K562 (cell line): ENCODE results near the gene RPS6KA2.
"Not testable (repeated sequence)": the region's sequence is repeated elsewhere in the genome, so short reads cannot be mapped to it uniquely, and the experiment has no call there.

Source experiments
- BRF1 ChIP-seq: IDR thresholded peaks from 3 replicates; pipeline ENCODE4 v1.6.1; 2011; ENCODE audit warnings: borderline replicate concordance, mild to moderate bottlenecking; ENCODE audit not compliant: insufficient read length; ENCODE audit errors: extremely low read depth
- CEBPB ChIP-seq: fragments of 450-650 bp; IDR thresholded peaks from 2 replicates; pipeline ENCODE4 v1.6.1; 2016; ENCODE audit warnings: missing genetic modification characterization, missing compliant biosample characterization
- CHD4 ChIP-seq: fragments of 200-600 bp; sonication (generic); IDR thresholded peaks from 3 replicates; pipeline ENCODE4 v1.6.1; 2012; ENCODE audit warnings: low read depth, mild to moderate bottlenecking, mixed read lengths, low read length, inconsistent platforms; ENCODE audit not compliant: insufficient read depth, insufficient replicate concordance, poor library complexity, severe bottlenecking
- FOXJ3 ChIP-seq: sonication (generic); formaldehyde crosslinking; IDR thresholded peaks from 2 replicates; pipeline ENCODE4 v1.4.0; 2020; ENCODE audit warnings: mild to moderate bottlenecking, missing genetic modification reagents
- GABPA ChIP-seq: fragments of 200-800 bp; sonication (Bioruptor generic); conservative IDR thresholded peaks from 2 replicates; pipeline ENCODE4 v1.6.1; 2016; ENCODE audit warnings: low read depth, missing genetic modification characterization, missing compliant biosample characterization
- KAT7 ChIP-seq: sonication (generic); formaldehyde crosslinking; IDR thresholded peaks from 2 replicates; pipeline ENCODE4 v1.8.0; 2022; ENCODE audit warnings: missing genetic modification reagents, mild to moderate bottlenecking, borderline replicate concordance
- SIN3A ChIP-seq, 2 experiments: fragments of 150-350 bp in 1 of 2; IDR thresholded peaks; 2 replicates each; pipeline ENCODE4 v1.6.1; 2011 to 2016; ENCODE audit warnings: borderline replicate concordance in 2 of 2, low read depth in 2 of 2, low read length in 2 of 2, mild to moderate bottlenecking in 2 of 2, moderate library complexity in 2 of 2; ENCODE audit not compliant: control insufficient read depth in 1 of 2
- SMC3 ChIP-seq: conservative IDR thresholded peaks from 2 replicates; pipeline ENCODE4 v1.6.1; 2011; ENCODE audit warnings: low read depth, low read length, improper control_type of control experiment; ENCODE audit not compliant: insufficient read depth
- SRSF3 ChIP-seq: fragments of 200-400 bp; formaldehyde crosslinking; IDR thresholded peaks from 2 replicates; pipeline ENCODE4 v1.6.1; 2016; ENCODE audit warnings: mild to moderate bottlenecking, low read length, moderate library complexity; ENCODE audit not compliant: insufficient read depth
- ZNF274 ChIP-seq: IDR thresholded peaks from 2 replicates; pipeline ENCODE4 v1.6.1; 2011; ENCODE audit warnings: low read depth, mild to moderate bottlenecking, low read length, moderate library complexity, borderline replicate concordance
- TF ChIP-seq, protein P1 (sequence below): sonication (generic); formaldehyde crosslinking; IDR thresholded peaks from 2 replicates; pipeline ENCODE4 v1.8.1; 2023; ENCODE audit warnings: missing genetic modification reagents, mild to moderate bottlenecking, borderline replicate concordance
- TF ChIP-seq, protein P2 (sequence below): sonication (generic); formaldehyde crosslinking; IDR thresholded peaks from 2 replicates; pipeline ENCODE4 v1.8.1; 2023; ENCODE audit warnings: mild to moderate bottlenecking, missing genetic modification reagents

DNA sequence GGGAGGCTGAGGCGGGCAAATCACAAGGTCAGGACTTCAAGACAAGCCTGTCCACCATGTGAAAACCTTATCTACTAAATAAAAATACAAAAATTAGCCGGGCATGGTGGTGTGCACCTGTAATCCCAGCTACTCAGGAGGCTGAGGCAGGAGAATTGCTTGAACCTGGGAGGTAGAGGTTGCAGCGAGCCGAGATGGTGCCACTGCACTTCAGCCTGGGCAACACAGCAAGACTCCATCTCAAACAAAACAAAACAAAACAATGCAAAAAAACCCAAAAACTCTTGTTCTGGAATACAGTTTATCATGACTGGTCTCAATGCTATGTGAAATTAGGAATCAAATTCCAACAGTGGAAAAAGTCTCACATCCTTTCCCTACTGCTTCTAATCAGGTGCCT is 264.6 kb downstream of the RPS6KA2 start:
- not testable (repeated sequence) for TF ChIP-seq CHD4; FOXJ3 (CRISPR knock-in tag); GABPA; BRF1; KAT7 (CRISPR knock-in tag); SIN3A (IDR thresholded peaks at IDR 0.05; ENCODE audit: borderline replicate concordance in 2 of 2, control insufficient read depth in 1 of 2, low read depth in 2 of 2, low read length in 2 of 2); SRSF3; CEBPB (tag); ZNF274; SMC3
- TF ChIP-seq, protein P1, sequence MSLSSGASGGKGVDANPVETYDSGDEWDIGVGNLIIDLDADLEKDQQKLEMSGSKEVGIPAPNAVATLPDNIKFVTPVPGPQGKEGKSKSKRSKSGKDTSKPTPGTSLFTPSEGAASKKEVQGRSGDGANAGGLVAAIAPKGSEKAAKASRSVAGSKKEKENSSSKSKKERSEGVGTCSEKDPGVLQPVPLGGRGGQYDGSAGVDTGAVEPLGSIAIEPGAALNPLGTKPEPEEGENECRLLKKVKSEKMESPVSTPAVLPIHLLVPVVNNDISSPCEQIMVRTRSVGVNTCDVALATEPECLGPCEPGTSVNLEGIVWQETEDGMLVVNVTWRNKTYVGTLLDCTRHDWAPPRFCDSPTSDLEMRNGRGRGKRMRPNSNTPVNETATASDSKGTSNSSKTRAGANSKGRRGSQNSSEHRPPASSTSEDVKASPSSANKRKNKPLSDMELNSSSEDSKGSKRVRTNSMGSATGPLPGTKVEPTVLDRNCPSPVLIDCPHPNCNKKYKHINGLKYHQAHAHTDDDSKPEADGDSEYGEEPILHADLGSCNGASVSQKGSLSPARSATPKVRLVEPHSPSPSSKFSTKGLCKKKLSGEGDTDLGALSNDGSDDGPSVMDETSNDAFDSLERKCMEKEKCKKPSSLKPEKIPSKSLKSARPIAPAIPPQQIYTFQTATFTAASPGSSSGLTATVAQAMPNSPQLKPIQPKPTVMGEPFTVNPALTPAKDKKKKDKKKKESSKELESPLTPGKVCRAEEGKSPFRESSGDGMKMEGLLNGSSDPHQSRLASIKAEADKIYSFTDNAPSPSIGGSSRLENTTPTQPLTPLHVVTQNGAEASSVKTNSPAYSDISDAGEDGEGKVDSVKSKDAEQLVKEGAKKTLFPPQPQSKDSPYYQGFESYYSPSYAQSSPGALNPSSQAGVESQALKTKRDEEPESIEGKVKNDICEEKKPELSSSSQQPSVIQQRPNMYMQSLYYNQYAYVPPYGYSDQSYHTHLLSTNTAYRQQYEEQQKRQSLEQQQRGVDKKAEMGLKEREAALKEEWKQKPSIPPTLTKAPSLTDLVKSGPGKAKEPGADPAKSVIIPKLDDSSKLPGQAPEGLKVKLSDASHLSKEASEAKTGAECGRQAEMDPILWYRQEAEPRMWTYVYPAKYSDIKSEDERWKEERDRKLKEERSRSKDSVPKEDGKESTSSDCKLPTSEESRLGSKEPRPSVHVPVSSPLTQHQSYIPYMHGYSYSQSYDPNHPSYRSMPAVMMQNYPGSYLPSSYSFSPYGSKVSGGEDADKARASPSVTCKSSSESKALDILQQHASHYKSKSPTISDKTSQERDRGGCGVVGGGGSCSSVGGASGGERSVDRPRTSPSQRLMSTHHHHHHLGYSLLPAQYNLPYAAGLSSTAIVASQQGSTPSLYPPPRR (CRISPR knock-in tag) = not testable (repeated sequence)
- TF ChIP-seq, protein P2, sequence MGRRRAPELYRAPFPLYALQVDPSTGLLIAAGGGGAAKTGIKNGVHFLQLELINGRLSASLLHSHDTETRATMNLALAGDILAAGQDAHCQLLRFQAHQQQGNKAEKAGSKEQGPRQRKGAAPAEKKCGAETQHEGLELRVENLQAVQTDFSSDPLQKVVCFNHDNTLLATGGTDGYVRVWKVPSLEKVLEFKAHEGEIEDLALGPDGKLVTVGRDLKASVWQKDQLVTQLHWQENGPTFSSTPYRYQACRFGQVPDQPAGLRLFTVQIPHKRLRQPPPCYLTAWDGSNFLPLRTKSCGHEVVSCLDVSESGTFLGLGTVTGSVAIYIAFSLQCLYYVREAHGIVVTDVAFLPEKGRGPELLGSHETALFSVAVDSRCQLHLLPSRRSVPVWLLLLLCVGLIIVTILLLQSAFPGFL (CRISPR knock-in tag) = not testable (repeated sequence)
